DMS53 (cell line): Measurements from ENCODE around the gene OCEL1.
A peak's percentile ranks its signal among the peaks of the same experiment; 100 is the strongest.
"Not testable (repeated sequence)": the region's sequence is repeated elsewhere in the genome, so short reads cannot be mapped to it uniquely, and the experiment has no call there.

Experiments
- DNase-seq: peaks from one replicate; lab custom pipeline; 2025; lab: John Stamatoyannopoulos, UW

Gene OCEL1, protein sequence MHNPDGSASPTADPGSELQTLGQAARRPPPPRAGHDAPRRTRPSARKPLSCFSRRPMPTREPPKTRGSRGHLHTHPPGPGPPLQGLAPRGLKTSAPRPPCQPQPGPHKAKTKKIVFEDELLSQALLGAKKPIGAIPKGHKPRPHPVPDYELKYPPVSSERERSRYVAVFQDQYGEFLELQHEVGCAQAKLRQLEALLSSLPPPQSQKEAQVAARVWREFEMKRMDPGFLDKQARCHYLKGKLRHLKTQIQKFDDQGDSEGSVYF

DNA sequence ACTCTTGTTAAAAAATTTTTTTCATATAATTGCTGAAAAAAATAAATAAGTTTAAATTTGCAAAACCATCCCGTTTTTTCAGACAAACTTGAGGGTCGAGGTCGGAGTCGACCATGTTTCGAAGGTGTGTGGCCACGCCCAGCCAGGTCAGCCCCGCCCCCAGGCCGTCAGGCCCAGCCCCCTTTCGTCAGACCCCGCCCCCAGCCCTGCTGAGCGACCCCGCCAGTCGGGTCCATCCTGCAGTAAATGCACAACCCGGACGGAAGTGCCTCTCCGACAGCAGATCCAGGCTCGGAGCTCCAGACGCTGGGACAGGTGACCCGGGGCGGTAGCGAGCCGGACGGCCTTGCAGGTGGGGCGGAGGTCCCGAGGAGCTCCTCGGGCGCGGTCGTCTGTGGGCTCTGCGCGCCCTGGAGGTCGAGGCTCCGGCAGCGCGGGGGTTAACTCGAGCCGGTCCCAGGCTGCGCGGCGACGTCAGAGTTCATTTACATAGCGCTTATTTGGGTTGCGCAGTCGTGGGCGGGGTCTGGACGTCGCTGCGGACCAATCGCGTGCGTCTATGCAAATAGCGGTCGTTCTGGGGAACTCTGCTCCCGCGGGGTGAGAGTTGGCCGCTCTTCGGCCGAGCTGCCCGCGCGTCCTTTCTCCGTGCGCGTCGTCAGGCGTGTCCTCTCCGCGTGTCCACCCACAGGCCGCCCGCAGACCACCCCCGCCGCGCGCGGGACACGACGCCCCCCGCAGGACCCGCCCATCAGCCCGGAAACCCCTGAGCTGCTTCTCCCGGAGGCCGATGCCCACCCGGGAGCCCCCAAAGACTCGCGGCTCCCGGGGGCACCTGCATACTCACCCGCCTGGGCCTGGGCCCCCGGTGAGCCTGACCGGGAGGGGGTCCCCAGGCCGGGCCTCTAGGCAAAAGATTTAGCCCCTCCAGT, at the start of gene OCEL1:
Gene OCEL1, plus strand, starts transcription at position 225 of the 932 bp plus-strand sequence. Its CDS starts 22 bp downstream, at position 247.
- peak; percentile 98 for DNase-seq

DNA sequence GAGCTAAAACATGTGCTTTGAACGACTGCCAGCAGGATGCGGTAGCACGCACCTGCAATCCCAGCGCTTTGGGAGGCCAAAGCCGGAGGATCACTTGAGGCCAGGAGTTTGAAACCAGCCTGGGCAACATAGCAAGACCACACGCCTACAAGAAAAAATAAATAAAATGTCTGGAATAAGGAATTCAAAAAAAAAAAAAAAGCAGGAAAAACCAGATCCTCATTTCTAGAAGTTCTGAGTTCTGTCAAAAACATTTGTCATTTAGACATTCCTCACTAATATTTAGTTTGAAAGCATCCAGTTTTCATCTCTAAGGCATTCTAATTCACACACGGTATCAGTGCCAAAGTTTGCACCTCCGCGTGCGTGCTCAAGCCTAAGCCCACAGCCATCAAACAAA, 47.7 kb upstream of the OCEL1 start:
- no peak for DNase-seq

DNA sequence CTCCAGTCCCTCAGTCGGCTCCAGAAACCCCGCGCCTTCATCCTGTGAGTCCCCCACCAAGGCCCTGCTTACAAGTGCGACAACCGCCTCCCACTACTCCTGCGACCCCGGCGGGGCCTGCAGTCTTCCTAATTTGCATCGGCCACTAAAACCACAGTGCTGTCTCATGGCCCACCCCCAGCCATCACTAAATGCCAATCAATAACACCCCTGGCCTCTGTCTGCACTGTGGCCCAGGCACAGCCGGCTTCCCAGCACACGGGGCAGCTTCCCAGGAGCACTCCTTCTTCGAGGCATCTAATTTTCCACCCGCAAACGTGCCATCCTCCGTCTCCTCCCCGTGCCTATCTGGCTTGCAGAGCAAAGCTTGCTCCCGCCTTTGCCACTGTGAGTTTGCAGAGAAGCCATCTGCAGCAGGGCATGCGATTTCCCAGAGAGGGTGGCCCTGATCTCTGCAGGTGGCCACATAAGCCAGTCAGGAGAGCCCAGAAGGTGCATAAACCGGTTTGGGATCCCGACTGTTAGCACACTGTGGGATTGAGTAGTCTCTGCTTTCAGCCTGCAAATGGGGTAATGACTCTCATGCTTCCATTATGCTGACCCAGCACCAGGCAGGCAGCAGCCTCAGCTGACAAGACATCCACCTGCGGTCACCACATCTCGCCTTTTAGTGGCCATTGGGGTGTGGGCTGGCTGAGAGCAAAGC, 44.9 kb upstream of the OCEL1 start:
- DNase-seq = no peak

DNA sequence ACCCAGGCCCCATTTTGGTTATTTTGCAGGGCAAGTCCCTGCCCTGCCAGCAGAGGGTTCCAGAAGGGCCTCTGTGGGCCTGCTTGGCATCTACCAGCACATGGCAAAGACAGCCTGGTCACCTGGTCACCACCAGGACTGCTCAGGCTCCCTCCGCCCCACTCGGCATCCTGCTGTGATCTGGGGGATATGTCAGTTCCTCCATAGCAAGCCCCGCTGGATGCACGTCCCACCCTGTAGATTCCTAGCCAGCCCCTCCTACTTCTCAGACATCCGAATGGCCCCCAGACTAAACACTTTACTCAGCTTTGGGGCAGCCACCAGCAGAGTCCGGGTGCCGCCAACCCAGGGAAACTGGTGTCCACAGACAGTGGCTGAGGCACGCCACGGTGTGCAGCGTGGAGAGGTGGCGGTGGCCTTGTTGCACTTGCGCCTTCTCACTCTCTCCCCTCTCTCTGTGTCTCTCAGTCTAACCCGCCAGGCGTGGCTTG, 42.7 kb upstream of the OCEL1 start:
- DNase-seq = no peak

DNA sequence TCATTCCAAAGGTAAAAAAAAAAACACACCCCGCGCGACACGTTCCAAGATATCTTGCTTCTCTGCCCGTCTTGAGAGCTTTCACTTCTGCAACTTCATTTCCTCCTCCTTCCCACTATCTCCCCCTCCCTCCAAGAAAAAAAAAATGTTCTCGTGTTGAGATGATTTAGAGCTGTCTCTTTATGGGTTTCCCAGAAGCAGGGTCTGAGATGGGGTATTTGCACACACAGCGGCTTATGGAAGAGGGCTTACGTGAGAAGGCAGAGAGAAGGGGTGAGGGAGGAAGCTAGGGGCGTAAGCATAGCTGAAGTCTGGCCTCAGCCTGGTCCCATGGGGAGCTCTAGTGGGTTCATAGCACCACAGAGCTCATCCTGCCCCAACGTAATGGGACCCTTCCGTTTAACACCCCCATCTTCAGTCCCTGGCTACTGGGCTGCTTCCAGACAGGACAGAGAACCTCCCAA, 42.1 kb upstream of the OCEL1 start:
- DNase-seq = no peak

DNA sequence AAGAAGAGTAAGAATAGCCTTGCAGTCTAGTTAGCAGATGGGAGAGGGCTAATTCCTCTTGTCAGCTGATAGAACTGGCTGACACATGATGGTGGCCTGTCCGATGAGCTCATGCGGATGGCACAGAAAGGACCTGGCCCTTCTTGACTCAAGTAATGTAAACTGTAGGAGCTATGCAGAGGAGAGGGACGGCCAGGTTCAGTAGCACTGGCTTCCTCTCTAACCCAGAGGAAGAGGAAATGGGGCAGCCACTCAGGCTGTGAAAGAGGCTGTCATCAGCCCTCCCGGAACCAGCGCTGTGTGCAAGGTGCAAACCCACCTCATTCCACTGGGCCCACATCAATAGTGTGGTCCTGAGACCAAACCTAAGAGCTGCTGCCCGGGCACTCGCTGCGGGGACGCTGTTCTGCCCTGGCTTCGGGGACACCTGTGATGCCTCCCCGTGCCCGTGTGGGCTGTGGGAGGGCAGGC, 41.6 kb upstream of the OCEL1 start:
- no peak for DNase-seq

DNA sequence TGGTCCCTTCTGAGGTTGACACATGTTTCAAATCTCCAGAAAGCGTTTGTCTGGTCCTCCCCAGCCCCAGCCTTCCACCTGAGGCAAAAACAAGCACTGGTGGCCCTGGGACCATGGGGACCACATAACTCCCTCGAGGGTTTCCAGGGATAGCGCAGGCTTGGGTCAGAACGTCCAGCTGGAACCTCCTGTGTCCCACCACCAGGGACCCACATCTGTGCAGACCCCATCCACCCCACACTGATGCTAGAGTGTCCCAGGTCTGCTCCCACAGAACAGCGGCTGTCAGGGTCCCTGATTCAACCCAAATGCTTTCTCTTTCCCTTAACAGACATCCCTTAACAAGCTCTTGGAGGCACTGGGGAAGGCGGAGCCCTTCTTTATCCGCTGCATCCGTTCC, 40.4 kb upstream of the OCEL1 start:
- DNase-seq = no peak

DNA sequence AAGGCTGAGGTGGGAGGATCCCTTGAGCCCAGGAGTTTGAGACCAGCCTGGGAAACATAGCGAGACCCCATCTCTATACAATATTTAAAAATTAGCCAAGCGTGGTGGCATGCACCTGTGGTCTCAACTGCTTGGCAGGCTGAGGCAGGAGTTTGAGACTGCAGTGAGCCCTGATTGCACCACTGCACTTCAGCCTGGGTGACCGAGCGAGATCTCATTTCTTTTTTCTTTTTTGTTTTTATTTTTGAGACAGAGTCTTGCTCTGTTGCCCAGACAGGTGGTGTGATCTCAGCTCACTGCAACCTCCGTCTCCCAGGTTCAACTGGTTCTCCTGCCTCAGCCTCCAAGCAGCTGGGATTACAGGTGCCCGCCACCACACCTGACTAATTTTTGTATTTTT, 34.3 kb upstream of the OCEL1 start:
- not testable (repeated sequence) for DNase-seq

DNA sequence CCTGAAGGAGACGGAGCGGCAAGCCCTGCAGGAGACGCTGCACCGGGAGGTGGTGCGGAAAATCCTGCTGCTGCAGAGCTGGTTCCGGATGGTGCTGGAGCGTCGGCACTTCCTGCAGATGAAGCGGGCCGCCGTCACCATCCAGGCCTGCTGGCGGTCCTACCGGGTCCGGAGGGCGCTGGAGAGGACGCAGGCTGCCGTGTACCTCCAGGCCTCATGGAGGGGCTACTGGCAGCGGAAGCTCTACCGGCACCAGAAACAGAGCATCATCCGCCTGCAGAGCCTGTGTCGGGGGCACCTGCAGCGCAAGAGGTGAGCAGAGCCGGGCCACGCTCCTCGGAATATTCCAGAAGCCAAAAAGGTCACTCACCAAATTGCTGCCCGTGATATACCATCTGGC, 33.3 kb upstream of the OCEL1 start:
- DNase-seq = no peak

DNA sequence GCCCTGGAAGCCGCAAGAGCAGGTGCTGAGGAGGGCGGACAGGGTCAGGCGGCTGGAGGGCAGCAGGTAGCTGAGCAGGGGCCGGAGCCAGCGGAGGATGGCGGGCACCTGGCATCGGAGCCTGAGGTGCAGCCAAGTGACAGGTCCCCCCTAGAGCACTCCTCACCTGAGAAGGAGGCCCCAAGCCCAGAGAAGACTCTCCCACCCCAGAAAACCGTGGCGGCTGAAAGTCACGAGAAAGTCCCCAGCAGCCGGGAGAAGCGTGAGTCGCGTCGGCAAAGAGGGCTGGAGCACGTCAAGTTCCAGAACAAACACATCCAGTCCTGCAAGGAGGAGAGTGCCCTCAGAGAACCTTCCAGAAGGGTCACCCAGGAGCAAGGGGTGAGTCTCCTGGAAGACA, 31.4 kb upstream of the OCEL1 start:
- DNase-seq = no peak

DNA sequence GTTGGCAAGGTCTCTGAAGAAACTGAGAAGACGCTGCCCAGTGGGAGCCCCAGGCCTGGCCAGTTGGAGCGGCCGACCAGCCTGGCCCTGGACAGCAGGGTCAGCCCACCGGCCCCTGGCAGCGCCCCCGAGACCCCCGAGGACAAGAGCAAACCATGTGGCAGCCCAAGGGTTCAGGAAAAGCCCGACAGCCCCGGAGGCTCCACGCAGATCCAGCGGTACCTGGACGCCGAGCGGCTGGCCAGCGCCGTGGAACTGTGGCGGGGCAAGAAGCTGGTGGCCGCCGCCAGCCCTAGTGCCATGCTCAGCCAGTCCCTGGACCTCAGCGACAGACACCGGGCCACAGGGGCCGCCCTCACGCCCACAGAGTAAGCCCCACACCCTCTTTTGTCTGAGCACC, 30.9 kb upstream of the OCEL1 start:
- no peak for DNase-seq

DNA sequence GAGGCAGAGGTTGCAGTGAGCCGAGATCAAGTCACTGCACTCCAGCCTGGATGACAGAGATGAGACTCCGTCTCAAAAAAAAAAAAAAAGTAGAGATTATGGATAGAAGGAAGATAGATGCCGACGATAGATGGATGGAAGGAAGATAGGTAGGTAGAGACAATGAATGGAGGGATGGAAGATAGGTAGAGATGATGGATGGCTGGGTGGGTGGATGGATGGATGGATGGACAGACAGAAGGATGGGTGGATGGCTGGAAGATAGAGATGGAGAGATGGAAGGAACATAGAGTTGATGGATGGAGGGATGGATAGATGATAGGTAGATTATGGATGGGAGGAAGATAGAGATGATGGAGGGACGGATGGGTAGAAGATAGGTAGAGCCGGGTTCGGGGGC, 29.4 kb upstream of the OCEL1 start:
- DNase-seq = no peak

DNA sequence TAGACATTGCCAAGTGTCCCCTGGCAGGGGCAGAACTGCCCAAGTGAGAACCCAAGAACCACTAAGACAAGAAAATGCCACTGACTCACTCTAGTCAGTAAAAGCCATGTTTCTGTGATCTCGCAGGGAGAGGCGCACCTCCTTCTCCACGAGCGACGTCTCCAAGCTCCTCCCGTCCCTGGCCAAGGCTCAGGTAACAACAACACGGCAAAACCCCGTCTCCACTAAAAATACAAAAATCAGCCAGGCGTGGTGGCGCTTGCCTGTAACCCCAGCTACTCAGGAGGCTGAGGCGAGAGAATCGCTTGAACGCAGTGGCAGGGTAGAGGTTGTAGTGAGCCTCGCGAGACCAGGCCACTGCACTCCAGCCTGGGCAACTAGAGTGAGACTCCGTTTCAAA, 28.4 kb upstream of the OCEL1 start:
- DNase-seq = no peak

DNA sequence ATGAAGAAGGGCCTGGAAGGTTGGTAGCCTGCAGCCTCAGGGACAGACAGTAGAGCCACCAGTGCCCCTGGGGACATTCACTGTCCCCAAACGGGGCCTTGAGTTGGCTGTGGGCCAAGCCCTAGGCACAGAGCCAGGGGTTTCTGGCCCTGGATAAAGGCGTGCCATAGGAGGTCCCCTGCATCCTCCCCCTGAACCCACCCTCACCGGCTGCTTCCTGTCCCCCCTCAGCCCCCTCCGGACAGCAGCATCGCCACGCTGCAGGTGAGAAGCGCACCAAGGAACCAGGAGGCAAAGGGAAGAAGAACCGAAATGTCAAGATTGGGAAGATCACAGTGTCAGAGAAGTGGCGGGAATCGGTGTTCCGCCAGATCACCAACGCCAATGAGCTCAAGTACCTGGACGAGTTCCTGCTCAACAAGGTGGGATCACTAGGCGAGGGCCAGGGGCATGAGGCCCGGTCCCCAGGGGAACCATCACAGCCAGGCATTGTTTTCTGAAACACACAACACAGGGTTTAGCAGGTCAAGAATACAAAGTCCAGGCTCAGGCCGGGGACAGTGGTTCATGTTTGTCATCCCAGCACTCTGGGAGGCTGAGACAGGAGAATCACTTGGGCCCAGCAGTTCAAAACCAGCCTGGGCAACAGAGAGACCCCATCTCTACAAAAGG, 25.5 kb upstream of the OCEL1 start:
- no peak for DNase-seq

DNA sequence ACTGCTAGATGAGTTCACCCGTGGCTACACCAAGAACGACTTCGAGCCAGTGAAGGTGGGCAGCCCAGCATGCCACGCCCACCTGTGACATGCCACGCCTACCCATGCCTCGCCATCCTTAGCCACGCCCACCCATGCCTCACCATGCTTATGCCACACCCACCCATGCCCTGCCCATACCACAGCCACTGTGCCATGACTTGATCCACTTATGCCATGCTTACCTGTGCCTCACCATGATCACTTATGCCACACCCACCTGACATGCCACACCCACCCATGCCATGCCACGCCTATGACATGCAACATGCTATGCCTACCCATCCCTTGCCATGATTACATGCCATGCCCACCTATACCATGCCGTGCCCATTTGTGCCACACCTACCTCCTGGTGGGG, 23.8 kb upstream of the OCEL1 start:
- peak; percentile 31 for DNase-seq

DNA sequence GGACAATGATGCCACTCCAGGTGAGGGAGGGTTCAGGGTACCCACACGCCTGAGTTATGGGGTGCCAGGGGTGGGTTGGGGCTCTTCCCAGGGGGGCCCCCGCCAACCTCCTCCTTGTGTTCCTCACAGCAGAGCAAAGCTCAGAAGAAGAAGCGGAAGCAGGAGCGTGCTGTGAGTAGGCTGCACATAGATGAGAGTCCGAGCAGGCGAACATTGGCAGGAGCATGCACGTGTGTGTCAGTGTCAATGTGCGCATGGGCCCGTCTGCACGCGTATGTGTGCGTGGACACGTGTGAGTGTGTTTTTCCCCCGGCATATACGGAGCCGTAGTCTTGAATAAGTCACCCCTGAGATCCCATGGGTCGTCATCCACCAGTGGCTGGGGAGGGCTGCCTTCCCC, 23.3 kb upstream of the OCEL1 start:
- no peak for DNase-seq

DNA sequence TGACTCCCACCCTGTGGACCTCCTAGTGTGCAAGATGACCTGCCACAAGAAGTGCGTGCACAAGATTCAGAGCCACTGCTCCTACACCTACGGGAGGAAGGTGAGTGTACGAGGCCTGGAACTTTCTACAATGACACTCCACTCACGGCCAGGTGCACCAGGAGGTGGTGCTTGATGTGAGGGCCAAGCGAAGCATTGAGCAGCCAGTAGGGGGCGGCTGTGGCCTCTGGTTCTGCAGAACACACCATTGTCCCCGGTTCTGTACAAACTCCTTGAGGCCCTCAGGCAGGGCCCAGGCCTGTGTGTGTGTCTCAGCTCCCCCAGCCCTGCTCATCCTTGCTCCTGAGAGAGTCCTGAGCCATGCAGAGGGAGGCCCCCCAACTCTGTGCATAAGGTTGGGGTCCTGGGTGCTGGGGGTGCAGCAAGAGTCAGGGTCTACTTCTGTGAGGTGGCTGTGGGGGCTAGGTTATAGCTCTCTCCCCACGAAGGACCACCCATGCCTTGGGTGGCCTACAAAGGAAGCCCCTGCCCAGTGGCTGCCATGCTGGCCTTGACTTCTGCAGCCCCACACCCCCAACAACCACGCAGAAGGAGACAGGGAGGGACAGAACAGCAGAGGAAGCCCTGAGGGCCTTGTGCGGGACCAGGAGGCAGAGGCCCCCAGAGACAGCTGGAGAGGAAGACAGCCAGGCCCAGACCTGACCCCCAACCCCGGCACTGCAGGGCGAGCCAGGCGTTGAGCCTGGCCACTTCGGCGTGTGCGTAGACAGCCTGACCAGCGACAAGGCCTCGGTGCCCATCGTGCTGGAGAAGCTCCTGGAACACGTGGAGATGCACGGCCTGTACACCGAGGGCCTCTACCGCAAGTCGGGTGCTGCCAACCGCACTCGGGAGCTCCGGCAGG, 20.5 kb upstream of the OCEL1 start:
- DNase-seq = peak; percentile 69

DNA sequence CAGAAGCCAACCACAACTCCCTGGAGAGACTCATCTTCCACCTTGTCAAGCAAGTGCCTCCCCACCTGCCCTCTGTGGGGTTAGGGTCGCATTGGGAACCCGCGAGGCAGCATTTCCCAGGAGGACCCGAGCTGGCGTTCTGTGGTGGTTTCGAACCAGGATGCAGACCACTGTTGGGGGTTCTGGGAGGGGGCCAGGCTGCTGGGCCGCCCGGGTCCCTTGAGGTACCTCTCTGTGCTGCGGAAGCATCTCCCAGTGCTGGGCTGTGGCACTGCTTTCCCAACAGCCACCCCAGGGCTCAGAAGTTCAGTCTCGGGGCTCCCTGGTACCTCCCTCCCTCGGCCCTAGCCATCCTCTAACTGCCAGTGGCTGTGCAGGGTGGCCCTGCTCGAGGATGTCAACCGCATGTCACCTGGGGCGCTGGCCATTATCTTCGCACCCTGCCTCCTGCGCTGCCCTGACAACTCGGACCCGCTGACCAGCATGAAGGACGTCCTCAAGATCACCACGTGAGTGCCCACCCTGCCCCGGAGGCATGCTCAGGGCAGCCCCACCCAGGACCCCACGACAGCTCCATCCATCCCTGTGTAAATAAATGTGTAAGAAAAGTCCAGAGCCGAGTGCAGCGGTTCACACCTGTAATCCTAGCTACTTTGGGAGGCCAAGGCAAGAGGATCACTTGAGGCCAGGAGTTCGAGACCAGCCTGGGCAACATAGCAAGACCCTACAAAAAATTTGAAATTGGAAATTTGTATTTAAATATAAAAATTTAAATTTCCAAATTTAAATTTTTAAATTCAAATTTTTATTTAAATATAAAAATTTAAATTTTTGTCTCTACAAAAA, 19.1 kb upstream of the OCEL1 start:
- DNase-seq = no peak

DNA sequence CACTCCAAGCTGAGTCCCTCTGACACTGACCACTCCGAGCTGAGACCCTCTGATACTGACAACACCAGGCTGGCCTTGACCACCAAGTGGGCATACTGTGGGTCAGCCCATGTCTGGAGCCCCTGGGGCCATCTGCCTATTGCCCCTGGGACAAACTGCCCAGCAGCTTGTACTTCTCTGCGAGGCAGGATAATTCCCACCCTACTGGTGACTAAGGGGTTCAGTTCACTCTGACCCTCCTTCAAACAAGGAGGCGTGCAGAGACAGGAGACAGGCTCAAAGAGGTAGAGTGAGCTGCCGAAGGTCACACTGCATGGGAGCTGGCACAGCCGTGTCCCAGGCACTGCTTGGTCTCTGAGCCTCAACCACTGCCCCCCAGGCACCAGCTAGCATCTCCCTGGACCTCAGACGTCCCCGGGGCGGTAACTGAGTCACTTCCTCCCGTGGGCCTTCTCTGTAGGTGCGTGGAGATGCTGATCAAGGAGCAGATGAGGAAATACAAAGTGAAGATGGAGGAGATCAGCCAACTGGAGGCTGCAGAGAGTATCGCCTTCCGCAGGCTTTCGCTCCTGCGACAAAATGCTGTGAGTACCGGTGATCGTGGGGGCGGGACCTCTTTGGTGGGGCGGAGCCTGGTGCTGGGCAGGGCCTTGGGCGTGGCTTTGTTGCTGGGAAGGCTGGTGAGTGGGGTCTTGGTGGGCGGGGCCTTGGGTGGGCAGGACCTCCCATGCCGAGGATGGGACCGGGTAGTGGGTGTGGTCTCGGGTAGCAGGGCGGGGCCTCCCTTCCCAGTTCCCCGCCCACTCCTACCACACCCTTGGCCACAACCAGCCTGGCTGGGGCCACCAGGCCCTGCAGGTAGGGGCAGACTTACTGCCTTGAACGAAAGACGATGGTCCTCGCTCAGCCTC, 16.6 kb upstream of the OCEL1 start:
- DNase-seq = peak; percentile 22
